H1 (cell line): Measurements from ENCODE around the gene AQP4.

ENCODE experiments used
- CTCF ChIP-seq, 3 experiments: IDR thresholded peaks; 1 replicate in 2 of 3; 2 replicates in 1 of 3; pipeline versions ENCODE4 v1.5.1 to v1.6.1; 2011; ENCODE audit warnings: low read length in 3 of 3, mild to moderate bottlenecking in 3 of 3, inconsistent platforms in 2 of 3, low read depth in 1 of 3, moderate library complexity in 1 of 3; ENCODE audit not compliant: insufficient read depth in 1 of 3; ENCODE audit errors: control extremely low read depth in 1 of 3
- YY1 ChIP-seq: IDR thresholded peaks from 2 replicates; pipeline ENCODE4 v1.6.1; 2011; ENCODE audit warnings: low read depth, mild to moderate bottlenecking, low read length

- no peak for TF ChIP-seq CTCF (IDR thresholded peaks at IDR 0.05; ENCODE audit: control extremely low read depth in 1 of 3, insufficient read depth in 1 of 3, low read depth in 1 of 3, low read length in 3 of 3)
- no peak for TF ChIP-seq YY1
Observed at GRCh38 chr18:26901020-26901419, 35.5 kb upstream of the AQP4 start.
